Measurements from ENCODE around the gene CCDC183.
A peak's percentile ranks its signal among the peaks of the same experiment; 100 is the strongest.
"Not testable (repeated sequence)": the region's sequence is repeated elsewhere in the genome, so short reads cannot be mapped to it uniquely, and the experiment has no call there.

CCDC183 gene

DNA sequence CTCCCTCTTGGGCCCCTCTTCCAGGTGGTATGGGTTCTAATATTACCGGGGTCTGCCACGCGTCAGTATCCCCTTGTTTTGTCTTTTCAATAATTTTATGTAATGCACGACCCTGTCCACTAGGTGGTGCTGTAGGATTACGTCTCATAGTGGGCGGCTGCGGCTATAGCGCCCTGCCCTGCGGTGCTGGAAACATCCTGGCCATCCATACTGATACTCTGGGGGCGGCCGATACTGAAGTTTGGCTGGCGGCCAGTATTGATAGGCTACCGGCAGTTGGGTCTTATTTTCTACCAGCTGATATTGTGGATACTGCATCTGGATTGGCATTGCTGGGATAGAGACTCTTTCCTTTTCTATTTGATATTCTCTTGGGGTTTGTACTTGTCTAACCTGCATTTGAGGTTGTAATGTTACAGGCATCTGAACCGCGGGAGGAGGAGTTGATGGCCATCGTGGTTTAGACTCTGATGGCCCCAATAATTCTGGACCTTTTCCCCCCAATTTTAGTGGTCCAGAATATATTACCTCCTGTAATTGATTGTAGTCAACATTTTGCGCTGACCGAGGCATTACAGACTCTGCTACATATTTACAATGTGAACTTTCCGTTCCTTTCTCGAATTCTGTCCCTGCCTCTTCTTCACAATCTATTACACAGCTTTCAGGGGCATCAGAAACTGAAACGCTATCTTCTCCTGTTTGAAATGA, 8.3 kb upstream of the CCDC183 start:
- no peaks in the 10 kb centered on the region for H3K27me3 Mint-ChIP-seq
- H3K4me3 Mint-ChIP-seq, result peak overlapping the region; percentile 52 to 57
- H3K4me1 Mint-ChIP-seq, result peaks cover 47% of the 10 kb centered on the region
- DNase-seq (peak; percentile 77 to 83), ATAC-seq (peak; percentile 18)
- H3K9me3 Mint-ChIP-seq, result no peaks in the 10 kb centered on the region
- no peak overlapping the region for H3K27ac Mint-ChIP-seq

DNA sequence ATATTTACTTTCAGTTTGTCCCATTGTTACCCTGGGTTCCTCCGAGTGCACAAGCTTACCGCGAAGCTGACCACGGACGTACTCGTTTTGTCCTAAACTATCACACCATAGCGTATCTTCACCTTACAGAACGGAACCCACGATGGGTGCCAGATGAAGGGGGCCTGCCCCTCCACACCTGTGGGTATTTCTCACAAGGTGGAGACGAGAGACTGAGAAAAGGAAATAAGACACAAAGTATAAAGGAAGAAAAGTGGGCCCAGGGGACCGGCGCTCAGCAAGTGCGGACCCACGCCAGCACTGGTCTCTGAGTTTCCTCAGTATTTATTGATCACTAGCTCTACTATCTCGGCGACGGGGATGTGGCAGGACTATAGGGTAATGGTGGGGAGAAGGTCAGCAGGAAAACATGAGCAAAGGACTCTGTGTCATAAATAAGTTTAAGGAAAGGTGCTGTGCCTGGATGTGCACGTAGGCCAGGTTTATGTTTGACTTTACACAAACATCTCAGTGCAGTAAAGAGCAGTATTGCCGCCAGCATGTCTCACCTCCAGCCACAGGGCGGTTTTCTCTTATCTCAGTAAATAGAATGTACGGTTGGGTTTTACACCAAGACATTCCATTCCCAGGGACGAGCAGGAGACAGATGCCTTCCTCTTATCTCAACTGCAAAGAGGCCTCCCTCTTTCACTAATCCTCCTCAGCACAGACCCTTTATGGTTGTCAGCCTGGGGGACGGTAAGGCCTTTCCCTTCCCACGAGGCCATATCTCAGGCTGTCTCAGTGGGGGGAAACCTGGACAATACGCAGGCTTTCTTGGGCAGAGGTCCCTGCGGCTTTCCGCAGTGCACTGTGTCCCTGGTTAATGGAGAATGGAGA, 7.3 kb upstream of the CCDC183 start:
- peak overlapping the region in 1 of 2 donors; percentile 56 for H3K27ac Mint-ChIP-seq
- H3K27me3 Mint-ChIP-seq, H3K9me3 Mint-ChIP-seq, DNase-seq, ATAC-seq: not testable (repeated sequence)
- peaks cover 46% of the 10 kb centered on the region for H3K4me1 Mint-ChIP-seq
- peak overlapping the region; percentile 20 to 57 for H3K4me3 Mint-ChIP-seq

DNA sequence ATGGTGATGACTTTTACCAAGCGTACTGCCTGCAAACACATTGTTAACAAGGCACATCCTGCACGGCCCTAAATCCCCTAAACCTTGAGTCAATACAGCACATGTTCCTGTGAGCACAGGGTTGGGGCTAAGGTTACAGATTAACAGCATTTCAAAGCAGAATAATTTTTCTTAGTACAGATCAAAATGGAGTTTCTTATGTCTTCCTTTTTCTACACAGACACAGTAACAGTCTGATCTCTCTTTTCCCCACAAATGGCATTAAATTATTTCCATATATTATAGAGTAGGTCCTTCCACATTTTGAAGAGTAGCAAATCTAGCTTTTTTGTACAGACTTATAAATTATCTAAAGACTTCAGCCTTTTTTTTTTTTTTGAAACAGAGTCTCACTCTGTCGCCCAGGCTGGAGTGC, 6.6 kb upstream of the CCDC183 start:
- no peaks in the 10 kb centered on the region for H3K9me3 Mint-ChIP-seq
- H3K27me3 Mint-ChIP-seq, result no peaks in the 10 kb centered on the region
- no peak overlapping the region for H3K4me3 Mint-ChIP-seq
- ATAC-seq (no peak), DNase-seq (no peak)
- peaks cover 42% of the 10 kb centered on the region for H3K4me1 Mint-ChIP-seq
- no peak overlapping the region for H3K27ac Mint-ChIP-seq

DNA sequence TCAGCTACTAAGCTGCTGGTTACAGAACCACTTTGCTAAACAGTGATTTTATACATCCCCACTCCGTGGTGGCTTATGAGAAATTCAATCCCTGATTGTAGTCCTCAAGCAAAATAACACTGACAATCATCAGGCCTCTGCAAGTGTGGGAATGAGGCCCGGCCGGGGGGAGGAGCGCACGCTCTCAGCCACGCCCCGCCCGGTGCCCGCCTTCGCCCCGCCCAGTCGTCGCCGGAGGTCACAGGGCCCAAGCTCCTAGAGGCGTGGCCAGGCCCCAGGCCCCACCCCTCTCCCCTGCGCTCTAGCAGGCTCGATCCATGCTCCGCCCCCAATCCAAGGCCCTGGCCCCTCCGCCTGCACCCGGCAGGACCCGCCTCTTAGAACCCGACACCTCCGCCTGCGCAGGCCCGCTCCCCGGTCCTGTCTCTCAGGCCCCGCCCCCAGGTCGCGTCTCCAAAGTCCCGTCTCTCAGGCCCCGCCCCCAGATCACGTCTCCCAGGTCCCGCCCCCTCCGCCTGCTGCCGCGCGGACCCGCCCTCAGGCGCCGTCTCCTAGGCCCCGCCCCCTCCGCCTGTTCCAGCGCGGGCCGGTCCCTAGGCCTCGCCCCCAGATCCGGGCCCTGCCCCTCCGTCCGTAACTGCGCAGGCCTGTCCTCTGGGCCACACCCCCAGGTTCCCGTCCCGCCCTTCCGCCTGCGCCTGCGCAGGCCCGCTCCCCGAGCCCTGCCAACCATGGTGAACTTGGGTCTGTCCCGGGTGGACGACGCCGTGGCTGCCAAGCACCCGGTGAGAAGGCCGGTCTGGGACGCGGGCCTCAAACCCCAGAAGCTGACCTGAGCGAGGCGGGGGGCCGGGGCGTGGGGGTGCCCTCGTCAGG, 5.3 kb upstream of the CCDC183 start, which contains the start of gene TMEM141:
Gene TMEM141 (plus strand): TSS at position 705 of the 876 bp plus-strand sequence. CDS start 27 bp downstream, at position 732.
- Mint-ChIP-seq H3K9me3 (no peaks in the 10 kb centered on the region), H3K27ac (peak within 1 kb of the TSS; percentile 88 to 90), H3K4me3 (peak within 1 kb of the TSS; percentile 88 to 92), H3K27me3 (no peaks in the 10 kb centered on the region), H3K4me1 (peaks cover 51% of the 10 kb centered on the region)
- DNase-seq, result peak; percentile 100
- peak; percentile 91 for ATAC-seq

DNA sequence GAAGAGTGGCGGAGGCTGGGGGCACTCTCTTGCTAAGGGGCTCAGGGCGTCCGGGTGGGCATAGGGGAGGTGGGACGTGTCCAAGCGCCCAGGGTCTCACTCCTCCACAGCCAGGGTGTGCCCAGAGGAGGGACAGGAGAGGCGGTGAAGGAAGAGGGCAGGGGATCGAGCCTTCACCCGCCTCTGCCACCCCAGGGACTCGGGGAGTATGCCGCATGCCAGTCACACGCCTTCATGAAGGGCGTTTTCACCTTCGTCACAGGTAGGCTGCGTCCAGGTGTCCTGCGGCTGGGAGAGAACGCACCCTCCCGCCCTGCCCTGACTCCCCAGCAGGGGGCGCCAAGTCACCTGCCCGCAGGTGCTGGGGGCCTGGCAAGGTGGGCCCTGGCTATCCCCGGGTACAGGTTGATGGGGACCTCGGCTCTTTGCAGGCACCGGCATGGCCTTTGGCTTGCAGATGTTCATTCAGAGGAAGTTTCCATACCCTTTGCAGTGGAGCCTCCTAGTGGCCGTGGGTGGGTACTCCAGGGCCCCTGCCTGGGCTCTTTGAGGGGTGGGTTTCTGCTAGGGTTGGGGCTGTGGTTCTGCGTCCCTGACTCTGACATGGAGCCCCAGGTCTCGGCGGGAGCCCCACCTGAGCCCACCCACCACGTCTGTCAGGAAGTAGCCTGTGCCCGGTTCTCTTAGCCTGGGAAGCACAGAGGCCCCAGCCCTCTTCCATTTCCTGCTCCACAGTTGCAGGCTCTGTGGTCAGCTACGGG, 4.4 kb upstream of the CCDC183 start:
- DNase-seq, result peak; percentile 69 to 74

DNA sequence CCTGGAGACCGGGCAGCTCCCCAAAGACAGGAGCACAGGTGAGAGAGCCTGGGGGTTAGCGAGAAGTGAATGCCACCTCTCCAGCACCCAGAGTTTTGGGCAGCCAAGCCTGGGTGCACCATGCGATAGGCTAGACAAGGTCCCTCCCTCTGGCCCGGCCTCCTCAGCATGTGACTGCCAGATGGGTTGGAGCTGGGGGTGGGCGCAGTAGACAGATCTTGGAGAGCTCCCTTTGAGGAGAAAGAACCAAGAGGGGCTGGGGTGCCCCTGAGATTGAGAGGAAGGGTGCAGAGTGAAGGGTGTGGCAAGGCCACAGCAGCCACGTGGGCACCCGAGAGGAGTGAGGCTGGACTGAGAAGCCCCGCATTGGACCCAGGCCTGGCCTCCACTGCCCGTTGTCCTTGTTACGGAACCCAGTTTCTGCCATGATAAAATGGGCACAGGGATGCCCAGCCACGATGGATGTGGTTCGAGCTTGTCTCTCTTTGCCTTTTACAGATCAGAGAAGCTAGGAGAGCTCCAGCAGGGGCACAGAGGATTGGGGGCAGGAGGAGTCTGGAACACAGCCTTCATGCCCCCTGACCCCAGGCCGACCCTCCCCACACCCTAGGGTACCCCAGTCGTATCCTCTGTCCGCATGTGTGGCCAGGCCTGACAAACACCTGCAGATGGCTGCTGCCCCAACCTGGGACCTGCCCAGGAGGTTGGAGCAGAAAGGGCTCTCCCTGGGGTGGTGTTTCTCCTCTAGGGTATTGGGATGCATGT, 3.6 kb upstream of the CCDC183 start:
- ATAC-seq, result no peak
- H3K4me3 Mint-ChIP-seq, result peak overlapping the region; percentile 88 to 92
- no peaks in the 10 kb centered on the region for H3K9me3 Mint-ChIP-seq
- peaks cover 64% of the 10 kb centered on the region for H3K4me1 Mint-ChIP-seq
- H3K27me3 Mint-ChIP-seq, result peaks cover 3% of the 10 kb centered on the region
- H3K27ac Mint-ChIP-seq, result peak overlapping the region; percentile 82 to 88
- no peak for DNase-seq

More for the DNA sequence above, 4.4 kb upstream of the CCDC183 start:
- peak; percentile 46 for ATAC-seq
- peak overlapping the region; percentile 88 to 92 for H3K4me3 Mint-ChIP-seq
- no peaks in the 10 kb centered on the region for H3K27me3 Mint-ChIP-seq
- H3K27ac Mint-ChIP-seq, result peak overlapping the region; percentile 88 to 89
- H3K9me3 Mint-ChIP-seq, result no peaks in the 10 kb centered on the region
- peaks cover 59% of the 10 kb centered on the region for H3K4me1 Mint-ChIP-seq

DNA sequence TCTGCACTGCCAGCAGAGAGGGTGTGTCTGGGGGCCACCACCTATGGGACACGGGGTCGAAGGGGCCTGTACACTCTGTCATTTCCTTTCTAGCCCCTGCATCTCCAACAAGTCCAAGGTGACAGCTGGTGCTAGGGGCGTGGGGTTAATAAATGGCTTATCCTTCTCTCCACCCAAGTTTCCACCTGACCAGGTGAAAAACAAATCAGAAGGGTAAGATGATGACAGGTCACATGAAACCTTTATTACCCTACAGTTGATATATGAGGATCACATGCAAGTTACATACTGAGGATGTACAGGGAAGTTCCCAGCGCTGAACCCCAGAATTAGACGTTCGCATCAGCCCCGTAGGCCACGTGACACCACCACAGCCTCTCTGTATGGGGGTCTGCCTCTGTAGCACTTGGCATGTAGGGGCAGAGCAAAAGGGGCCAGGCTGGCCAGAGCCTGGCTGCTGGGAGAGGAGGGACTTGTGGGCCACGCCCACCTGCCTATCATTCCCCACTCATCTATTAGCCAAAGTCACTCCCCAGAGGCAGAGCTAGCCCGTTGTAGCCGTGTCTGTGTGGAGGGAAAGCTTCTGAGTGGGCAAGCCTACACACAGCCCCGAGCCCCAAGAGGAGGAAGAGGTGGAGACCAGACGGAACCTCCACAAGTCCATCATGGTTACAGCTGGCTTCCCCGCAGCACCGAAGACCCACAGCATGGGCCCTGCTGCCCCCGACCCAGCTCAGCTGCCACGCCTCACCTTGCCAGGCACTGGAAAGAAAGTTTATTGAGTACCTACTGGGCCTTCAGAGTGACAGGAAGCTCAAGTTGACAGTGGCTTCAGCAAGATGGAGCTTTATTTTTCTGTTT, 2.8 kb upstream of the CCDC183 start:
- Mint-ChIP-seq H3K27ac (no peak overlapping the region), H3K9me3 (no peaks in the 10 kb centered on the region), H3K27me3 (peaks cover 6% of the 10 kb centered on the region), H3K4me1 (peaks cover 59% of the 10 kb centered on the region), H3K4me3 (no peak overlapping the region)
- DNase-seq, result no peak
- no peak for ATAC-seq

DNA sequence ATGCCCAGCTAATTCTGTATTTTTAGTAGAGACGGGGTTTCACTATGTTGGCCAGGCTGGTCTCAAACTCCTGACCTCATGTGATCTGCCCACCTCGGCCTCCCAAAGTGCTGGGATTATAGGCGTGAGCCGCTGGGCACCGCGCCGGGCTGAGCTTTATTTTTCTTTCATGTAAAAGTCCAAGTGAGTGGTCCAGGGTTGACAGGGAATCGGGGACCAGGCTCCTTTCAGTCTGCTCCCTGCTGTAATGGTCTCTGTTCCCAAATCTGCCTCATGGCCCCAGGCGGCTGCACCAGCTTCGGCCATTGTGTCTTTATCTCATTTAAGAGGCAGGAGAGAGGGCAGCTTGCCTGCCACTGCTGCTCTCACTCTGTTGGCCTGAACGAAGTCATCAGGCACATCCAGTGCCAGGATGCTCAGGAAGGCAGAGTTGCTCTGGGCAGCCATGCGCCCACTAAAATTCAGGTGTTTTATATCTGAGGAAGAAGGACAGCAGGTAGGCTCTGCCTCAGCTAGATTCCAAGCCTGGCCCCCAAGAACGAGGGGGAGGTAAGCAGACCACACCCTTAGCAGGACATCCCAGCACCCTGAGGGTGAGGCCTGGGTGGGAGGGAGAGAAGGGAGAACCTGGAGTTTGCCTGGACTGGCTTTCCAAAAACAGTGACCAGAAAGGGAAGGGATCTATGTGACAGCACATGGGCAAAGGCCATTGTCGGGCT, 1.7 kb upstream of the CCDC183 start:
- H3K4me1 Mint-ChIP-seq, result peaks cover 57% of the 10 kb centered on the region
- H3K27me3 Mint-ChIP-seq, result peaks cover 6% of the 10 kb centered on the region
- DNase-seq, result no peak
- no peak overlapping the region for H3K4me3 Mint-ChIP-seq
- no peak for ATAC-seq
- no peak overlapping the region for H3K27ac Mint-ChIP-seq
- H3K9me3 Mint-ChIP-seq, result no peaks in the 10 kb centered on the region

DNA sequence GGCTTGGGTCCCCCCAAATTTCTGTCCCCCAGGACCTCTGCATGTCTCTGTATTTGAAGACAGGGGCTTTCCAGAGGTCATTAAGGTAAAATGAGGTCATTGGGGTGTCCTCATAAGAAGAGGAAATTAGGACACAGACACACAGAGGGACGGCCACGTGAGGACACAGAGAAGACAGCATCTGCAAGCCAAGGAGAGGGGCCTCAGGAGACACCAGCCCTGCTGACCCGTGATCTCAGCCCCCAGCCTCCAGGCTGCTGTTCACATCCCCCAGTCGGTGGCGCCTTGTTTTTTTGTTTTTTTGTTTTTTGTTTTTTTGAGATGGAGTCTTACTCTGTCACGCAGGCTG, 1.2 kb upstream of the CCDC183 start:
- no peak for DNase-seq
- Mint-ChIP-seq H3K4me3 (no peak overlapping the region), H3K27me3 (peaks cover 6% of the 10 kb centered on the region), H3K9me3 (no peaks in the 10 kb centered on the region), H3K27ac (no peak overlapping the region), H3K4me1 (peaks cover 59% of the 10 kb centered on the region)
- no peak for ATAC-seq

DNA sequence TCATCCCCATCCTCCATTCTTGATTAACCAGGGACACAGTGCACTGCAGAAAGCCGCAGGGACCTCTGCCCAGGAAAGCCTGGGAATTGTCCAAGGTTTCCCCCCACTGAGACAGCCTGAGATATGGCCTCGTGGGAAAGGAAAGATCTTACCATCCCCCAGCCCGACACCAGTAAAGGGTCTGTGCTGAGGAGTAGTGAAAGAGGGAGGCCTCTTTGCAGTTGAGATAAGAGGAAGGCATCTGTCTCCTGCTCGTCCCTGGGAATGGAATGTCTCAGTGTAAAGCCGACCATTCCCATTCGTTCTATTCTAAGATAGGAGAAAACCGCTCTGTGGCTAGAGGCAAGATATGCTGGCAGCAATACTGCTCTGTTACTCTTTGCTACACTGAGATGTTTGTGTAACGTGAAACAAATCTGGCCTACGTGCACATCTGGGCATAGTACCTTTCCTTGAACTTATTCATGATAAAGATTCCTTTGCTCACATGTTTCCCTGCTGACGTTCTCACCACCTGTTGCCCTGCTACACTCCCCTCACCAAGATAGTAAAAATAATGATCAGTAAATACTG, 723 bp downstream of the CCDC183 start:
- H3K27ac Mint-ChIP-seq, DNase-seq, H3K9me3 Mint-ChIP-seq, H3K4me3 Mint-ChIP-seq, ATAC-seq: not testable (repeated sequence)
- Mint-ChIP-seq H3K4me1 (peaks cover 65% of the 10 kb centered on the region), H3K27me3 (peaks cover 20% of the 10 kb centered on the region)

DNA sequence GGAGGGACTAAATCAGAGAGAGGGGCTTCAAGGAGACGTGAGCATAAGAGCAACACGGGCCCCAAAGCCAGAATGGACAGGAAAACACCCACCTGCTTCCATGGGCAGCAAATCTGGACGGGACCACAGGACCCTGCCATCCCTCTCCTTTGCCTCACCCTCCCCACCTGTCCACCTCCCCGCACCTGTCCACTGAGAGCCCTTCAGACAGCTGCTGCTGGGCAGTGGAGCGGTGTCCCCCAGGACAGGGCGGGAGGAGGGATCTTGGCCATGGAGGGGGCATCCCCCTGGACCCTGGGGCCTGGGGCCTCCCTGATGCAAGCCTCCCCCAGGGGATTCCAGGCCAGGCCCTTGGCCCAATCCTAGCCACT, 2.6 kb downstream of the CCDC183 start:
- Mint-ChIP-seq H3K27me3 (peaks cover 25% of the 10 kb centered on the region), H3K9me3 (no peaks in the 10 kb centered on the region), H3K4me1 (peaks cover 57% of the 10 kb centered on the region), H3K4me3 (peak overlapping the region in 1 of 2 donors; percentile 82), H3K27ac (no peak overlapping the region)
- no peak for DNase-seq
- ATAC-seq, result no peak

DNA sequence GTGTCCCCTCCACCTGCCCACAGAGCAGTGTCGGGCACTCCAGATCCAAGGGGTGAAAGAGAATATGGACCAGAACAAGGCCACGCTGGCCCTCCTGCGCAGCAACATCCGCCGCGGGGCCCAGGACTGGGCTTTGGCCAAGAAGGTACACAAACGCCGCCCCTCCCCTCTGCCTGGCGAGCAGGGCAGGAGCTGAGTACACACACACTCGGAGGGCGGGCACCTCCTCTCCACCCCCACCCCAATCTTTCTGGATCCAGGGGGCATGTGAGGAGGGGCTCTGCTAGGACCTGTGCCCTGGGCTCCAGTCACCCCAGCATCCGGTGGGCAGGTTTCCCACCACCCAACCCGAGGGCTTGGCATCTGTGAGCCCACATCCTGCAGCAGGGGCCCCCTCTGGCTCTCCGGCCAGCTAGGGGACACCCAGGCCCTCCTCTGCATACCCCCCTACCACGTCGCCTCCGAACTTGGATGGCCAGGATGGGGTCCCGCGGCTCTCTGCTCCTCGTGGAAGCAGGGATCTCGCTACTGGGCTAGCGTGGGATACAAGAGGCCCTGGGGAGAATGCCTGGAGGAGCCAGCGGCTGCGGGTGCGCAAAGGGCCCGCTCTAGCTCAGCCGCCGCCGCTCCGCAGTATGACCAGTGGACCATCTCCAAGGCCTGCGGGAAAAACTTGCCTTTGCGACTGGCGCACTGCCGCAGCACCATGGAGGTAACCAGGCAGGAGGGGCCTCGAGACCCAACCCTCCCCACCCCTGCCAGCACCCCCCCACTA, 3.1 kb downstream of the CCDC183 start:
- H3K9me3 Mint-ChIP-seq, result no peaks in the 10 kb centered on the region
- H3K27ac Mint-ChIP-seq, result no peak overlapping the region
- peaks cover 25% of the 10 kb centered on the region for H3K27me3 Mint-ChIP-seq
- ATAC-seq (no peak), DNase-seq (no peak)
- peaks cover 57% of the 10 kb centered on the region for H3K4me1 Mint-ChIP-seq
- H3K4me3 Mint-ChIP-seq, result peak overlapping the region in 1 of 2 donors; percentile 82

All from stimulated activated naive CD8-positive, alpha-beta T cell treated with anti-CD3 and anti-CD28 coated beads, Interleukin-15, amount 100 ng/mL, for 72 hours (primary cell).